Measurements from ENCODE around the gene DPYD. TPM values are rescaled to one million over a fixed set of nuclear protein-coding genes. Genes with fewer than 3 reads are reported as not detected.

The DPYD gene
- total RNA-seq, 1 donor from 2014 or later, result 45.7 TPM

DNA sequence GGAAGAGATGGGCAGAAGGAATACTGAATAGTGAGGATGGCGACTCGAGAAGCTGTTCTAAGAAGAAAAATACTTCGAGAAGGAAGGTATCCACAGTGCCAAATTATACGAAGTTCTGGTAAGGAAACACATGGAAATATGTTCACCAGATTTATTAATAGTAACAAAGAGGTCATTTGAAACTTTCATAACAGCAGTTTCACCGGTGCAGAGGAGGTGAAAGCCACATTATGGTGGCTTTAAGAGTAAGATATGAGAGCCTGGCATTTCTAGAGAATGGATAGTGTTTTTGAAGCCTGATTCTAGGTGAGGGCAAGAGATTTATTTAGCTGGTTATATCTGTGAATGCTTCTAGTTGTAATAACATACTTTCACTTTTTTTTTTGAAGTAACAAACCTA lies 56.2 kb downstream of the DPYD start:
- DNase-seq (ENCODE audit: low spot score) (no peak), ATAC-seq (no peak)
- intact Hi-C loops (cut with DNase I), result no loop called here

- intact Hi-C loops (cut with DNase I), result no loop called here
- no peak for ATAC-seq
- DNase-seq (ENCODE audit: low spot score), result no peak
These were observed 67.6 kb downstream of the DPYD start for GRCh38 chr1:97853221-97853620.

DNA sequence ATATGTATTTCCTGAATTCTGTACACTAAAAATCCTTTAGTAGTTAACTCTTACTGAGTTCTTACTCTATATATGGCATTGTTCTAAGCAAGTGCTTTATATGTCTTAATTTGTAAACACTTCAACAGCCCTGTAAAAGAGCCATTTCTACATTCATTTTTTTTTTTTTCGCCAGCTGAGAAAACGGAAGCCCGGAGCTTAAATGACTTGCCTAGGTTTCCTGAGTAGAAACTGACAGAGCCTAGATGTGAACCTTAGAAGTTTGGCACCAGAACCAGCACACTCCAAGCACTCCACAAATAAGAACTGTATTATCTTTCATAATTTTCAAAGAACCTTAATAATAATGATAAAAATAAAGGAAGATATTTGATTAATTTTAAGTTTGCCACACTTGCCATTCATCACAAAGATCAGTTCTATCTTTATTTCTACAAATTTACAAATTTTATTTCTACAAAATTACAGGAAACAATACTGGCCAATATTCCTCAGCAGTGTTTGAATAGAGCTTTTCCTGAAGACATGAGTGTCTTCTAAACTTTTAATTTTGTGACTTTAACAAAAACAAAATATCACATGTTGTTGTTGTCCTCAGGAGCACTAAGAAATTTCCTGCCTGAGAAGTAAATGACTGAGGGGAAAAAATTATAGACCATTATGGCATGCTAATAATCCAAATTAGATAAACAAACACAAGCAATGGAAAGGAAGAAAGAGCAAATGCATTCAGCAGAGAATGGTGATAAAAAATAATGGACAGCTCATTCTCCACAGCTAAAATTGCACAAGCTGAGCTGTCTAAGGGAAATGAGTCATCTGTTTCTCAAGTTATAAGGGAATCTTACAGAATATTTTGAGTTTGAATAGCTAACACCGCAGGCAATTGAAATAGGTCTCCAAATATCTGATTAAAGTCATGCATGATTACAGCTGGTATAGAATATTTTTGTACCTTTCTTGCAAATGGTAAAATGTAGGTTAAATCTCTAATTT lies 71.2 kb downstream of the DPYD start:
- ATAC-seq (peak; percentile 74), DNase-seq (ENCODE audit: low spot score) (no peak)
- intact Hi-C loops (cut with DNase I), result no loop called here

DNA sequence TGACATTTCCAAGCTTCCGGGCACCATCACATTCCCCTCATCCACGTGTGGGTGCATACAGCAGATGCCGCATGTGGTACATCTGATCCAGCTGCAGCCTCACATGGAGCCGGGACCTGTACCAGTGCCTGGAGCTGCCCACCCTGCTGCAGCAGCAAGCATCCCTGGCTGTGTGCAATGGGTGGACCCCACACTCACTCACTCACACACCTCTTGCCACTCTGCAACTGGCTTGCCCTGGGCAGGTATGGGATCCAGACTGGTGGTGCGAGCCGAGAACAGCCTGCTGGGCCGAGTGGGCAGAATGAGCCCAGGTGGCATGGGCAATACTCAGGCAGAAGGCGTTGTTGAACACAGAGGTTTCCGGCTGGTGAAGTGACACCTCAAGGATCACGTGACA lies 75.0 kb downstream of the DPYD start:
- intact Hi-C loops (cut with DNase I), result no loop called here
- ATAC-seq, result peak; percentile 38
- DNase-seq (ENCODE audit: low spot score), result no peak

- intact Hi-C loops (cut with DNase I), result no loop called here
- DNase-seq (ENCODE audit: low spot score) (no peak), ATAC-seq (no peak)
These were observed 76.2 kb downstream of the DPYD start for GRCh38 chr1:97844552-97845089.

DNA sequence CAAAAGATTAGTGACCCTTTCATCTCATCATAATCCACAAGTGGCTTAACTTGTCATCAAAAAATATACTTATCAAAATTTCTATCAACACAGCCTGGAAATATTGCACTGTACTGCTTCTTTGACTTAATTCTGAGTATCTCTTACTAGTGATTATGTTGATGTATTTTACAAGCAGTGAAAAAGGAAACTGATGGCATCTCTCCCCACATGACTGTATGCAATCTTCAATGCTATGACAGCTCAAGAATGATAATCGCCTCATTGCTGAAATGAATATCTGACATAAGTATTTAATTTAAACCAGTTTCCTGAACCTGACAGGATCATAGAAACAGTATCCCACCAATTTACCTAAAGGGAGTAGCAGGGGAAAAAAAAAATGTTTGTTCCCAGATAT lies 79.5 kb downstream of the DPYD start:
- ATAC-seq (no peak), DNase-seq (ENCODE audit: low spot score) (no peak)
- intact Hi-C loops (cut with DNase I), result no loop called here

DNA sequence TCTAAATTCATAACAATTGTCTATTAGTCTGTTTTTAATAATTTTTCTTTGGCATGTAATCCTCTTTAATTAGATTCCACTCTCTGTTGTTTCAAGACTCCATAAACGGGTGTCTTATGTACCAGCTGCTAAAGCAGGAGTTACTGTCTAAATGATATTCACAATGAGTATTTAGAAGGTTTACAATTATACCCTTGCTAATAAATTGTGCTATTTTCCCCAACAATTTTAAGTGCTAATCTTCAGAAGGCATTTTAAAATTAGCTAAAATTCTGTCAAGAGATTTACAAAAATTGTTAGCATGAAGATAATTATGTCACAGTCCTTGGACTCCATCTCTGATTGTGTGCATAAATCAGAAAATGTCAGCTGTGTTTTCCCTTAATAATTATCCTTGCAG lies 83.7 kb downstream of the DPYD start:
- DNase-seq (ENCODE audit: low spot score) (no peak), ATAC-seq (no peak)
- intact Hi-C loops (cut with DNase I), result no loop called here

DNA sequence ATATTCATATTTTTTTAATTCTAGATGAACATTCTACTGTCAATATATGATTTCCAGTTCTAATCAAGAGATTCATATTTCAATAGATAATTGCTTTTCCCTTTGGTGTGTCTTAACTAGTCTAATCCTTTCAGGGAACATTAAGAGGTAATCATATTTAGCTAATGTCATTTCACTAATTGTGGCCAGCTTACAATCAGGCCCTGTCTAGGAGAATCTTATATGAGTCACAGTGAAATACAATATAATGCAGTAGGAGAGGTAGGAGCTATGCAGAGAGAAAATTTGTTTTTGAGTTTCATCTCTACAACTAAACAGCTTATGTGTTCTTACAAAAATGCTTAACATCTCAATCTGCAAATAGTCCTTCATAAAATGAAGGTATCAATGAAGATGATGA lies 85.9 kb downstream of the DPYD start:
- ATAC-seq, result no peak
- intact Hi-C loops (cut with DNase I), result no loop called here

DNA sequence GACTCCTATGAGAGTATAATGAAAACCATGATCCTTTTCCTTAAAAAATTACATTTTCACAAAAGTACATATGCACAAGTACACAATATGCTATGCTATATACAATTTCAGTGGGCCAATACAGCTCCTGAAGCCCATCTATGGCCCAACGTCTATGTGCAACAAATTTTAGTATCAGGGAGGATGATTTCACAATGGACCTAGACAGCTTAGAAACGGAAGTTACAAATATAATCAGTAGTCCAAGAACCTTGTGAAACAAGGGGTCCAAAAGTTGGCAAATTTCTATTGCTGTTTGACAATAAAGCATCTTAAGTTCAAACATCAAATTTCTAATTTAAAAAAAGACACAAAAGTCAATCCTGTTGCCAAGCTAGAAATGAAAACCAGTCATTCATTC lies 87.0 kb downstream of the DPYD start:
- intact Hi-C loops (cut with DNase I), result no loop called here
- ATAC-seq, result no peak

More for the DNA sequence above, 85.9 kb downstream of the DPYD start:
- DNase-seq (ENCODE audit: low spot score), result no peak

GRCh38 chr1:97832481-97832880 lies 88.4 kb downstream of the DPYD start:
- ATAC-seq (no peak), DNase-seq (ENCODE audit: low spot score) (peak; percentile 57)
- intact Hi-C loops (cut with DNase I), result no loop called here

More for the DNA sequence above, 87.0 kb downstream of the DPYD start:
- no peak for DNase-seq (ENCODE audit: low spot score)

GRCh38 chr1:97827887-97828286 lies 92.9 kb downstream of the DPYD start:
- no peak for ATAC-seq
- intact Hi-C loops (cut with DNase I), result no loop called here
- no peak for DNase-seq (ENCODE audit: low spot score)

- no peak for DNase-seq (ENCODE audit: low spot score)
- no peak for ATAC-seq
- intact Hi-C loops (cut with DNase I), result no loop called here
These were observed 94.0 kb downstream of the DPYD start for GRCh38 chr1:97826820-97827219.

DNA sequence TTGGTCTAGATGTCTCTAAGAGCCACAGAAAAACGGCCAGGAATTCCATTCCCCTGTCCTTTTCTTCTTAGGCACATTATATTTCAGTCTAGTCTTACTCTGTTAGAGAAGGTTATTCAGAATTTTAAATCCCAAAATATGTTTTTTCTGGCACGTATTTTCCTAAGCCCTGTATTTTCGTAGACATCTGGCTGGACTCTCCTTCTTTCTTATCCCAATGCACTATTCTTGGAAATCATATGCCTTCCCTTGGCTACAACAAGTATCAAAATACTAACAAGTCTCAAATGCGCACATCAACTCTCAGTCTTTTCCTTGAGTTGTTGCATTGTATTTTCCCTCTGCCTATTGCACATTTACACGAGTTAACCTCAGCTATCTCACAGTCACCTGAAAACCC lies 96.2 kb downstream of the DPYD start:
- no peak for DNase-seq (ENCODE audit: low spot score)
- ATAC-seq, result peak; percentile 85

GRCh38 chr1:97824200-97824599 lies 96.6 kb downstream of the DPYD start:
- DNase-seq (ENCODE audit: low spot score) (no peak), ATAC-seq (no peak)
- intact Hi-C loops (cut with DNase I), result no loop called here

More for the DNA sequence above, 96.2 kb downstream of the DPYD start:
- intact Hi-C loops (cut with DNase I), result no loop called here

DNA sequence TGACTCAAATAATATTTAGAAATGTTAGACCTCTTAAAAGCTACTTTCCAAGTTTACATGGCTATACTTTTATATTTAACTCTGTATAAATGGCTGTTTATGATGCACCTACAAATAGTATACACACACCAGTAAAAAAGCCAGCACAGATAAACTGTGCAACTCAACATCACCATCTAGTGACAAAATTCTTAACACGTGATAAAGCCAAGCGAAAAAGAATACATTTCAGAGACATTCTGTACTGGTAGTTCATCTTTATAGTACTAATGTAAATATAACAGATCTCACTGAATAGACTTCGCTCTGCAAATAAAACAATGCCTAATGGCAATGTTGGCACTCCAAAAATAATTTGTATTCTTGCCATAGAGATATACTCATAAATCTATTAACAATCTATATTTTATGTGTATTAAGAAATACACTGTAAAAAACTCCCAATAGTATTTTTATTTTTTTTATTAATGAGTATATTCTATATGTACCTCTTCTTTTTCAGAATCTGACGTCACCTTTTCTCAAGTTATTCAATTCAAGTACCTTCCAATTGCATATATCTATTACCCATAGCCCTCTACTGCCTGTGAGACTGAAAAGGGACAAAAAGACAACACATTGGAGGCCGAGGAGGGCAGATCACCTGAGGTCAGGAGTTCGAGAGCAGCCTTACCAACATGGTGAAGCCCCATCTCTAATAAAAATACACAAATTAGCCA lies 100.2 kb downstream of the DPYD start:
- DNase-seq (ENCODE audit: low spot score) (no peak), ATAC-seq (no peak)
- intact Hi-C loops (cut with DNase I), result no loop called here

DNA sequence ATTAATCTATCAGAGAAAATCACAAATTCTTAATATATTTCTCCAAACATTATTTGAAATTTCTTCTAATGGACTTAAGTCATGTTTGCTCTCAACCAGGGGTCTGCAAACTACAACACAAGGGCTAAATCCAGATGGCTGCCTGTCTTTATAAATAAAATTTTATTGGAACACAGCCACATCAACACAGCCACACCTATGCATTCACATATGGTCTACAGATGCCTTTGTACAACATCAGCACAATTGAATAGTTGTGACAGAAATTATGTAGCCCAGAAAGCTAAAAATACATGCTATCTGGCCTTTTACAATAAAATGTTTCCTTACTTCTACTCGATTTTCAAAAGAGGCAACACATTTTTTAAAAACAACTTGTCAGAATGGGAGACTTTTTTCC lies 103.9 kb downstream of the DPYD start:
- DNase-seq (ENCODE audit: low spot score), result no peak
- ATAC-seq, result no peak
- intact Hi-C loops (cut with DNase I), result no loop called here

DNA sequence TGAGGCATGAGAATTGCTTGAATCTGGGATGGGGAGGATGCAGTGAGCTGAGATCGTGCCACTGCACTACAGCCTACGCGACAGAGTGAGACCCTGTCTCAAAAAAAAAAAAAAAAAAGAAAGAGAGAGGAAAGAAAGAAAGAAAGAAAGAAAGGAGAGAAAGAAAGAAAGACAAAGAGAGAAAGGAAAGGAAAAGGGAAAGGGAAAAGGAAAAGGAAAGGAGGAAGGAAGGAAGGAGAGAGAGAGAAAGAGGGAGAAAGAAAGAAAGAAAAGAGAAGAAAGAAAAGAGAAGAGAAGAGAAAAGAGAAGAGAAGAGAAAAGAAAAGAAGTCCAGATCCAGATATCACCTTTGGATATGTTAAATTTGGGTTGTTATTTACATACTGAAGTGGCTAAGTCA lies 106.0 kb downstream of the DPYD start:
- DNase-seq (ENCODE audit: low spot score) (no peak), ATAC-seq (no peak)
- intact Hi-C loops (cut with DNase I), result no loop called here

- intact Hi-C loops (cut with DNase I), result no loop called here
- ATAC-seq (no peak), DNase-seq (ENCODE audit: low spot score) (no peak)
These were observed 106.7 kb downstream of the DPYD start for GRCh38 chr1:97814121-97814520.

- DNase-seq (ENCODE audit: low spot score) (no peak), ATAC-seq (no peak)
- intact Hi-C loops (cut with DNase I), result no loop called here
These were observed 108.8 kb downstream of the DPYD start for GRCh38 chr1:97812076-97812475.

GRCh38 chr1:97806996-97807520 lies 113.8 kb downstream of the DPYD start:
- ATAC-seq (no peak), DNase-seq (ENCODE audit: low spot score) (no peak)
- intact Hi-C loops (cut with DNase I), result no loop called here

Data from sciatic nerve (tissue), 2 donors.